DND-41 (cell line): ENCODE results near the gene FIBCD1.

ENCODE experiments used
- ATAC-seq: fragments of 200-7000 bp; cut with Tn5 transposase; 3 replicates; pipeline ENCODE4 v1.9.1; 2021; ENCODE audit warnings: low read depth; ENCODE audit not compliant: insufficient read depth
- DNase-seq: peaks from one replicate; pipeline ENCODE4 v3.0.0-alpha.2; 2020
- H2AFZ ChIP-seq: 2 replicates; pipeline ENCODE4 v1.6.0; 2012; ENCODE audit warnings: low read depth, low read length
- H3K27ac ChIP-seq: 2 replicates; pipeline ENCODE4 v1.5.1; 2012; ENCODE audit warnings: low read length, inconsistent platforms
- H3K27me3 ChIP-seq: fragments of 200-600 bp; sonication (generic); 2 replicates; pipeline ENCODE4 v1.6.0; 2012; ENCODE audit warnings: low read length, mild to moderate bottlenecking, inconsistent platforms; ENCODE audit not compliant: insufficient read depth, poor library complexity
- H3K36me3 ChIP-seq: 2 replicates; pipeline ENCODE4 v1.5.1; 2012; ENCODE audit warnings: low read length, inconsistent platforms; ENCODE audit not compliant: insufficient read depth
- H3K4me1 ChIP-seq: 2 replicates; pipeline ENCODE4 v1.5.1; 2012; ENCODE audit warnings: mild to moderate bottlenecking, low read length; ENCODE audit not compliant: insufficient read depth
- H3K4me2 ChIP-seq: 2 replicates; pipeline ENCODE4 v1.6.0; 2012; ENCODE audit warnings: mild to moderate bottlenecking, moderate library complexity, low read length, inconsistent platforms; ENCODE audit not compliant: insufficient read depth
- H3K4me3 ChIP-seq, 2 experiments: fragments of 200-600 bp in 1 of 2; shearing (Covaris generic) in 1 of 2; 2 replicates each; pipeline ENCODE4 v1.5.1; 2012 to 2016; ENCODE audit warnings: inconsistent platforms in 2 of 2, low read length in 2 of 2, mild to moderate bottlenecking in 2 of 2, low read depth in 1 of 2, moderate library complexity in 1 of 2
- H3K79me2 ChIP-seq: 2 replicates; pipeline ENCODE4 v1.6.0; 2012; ENCODE audit warnings: low read length, inconsistent platforms; ENCODE audit not compliant: insufficient read depth
- H3K9ac ChIP-seq: 2 replicates; pipeline ENCODE4 v1.6.0; 2012; ENCODE audit warnings: low read depth, mild to moderate bottlenecking, inconsistent platforms, low read length, moderate library complexity
- H3K9me3 ChIP-seq: 2 replicates; pipeline ENCODE4 v1.5.1; 2012; ENCODE audit warnings: low read length, moderate library complexity, mild to moderate bottlenecking, inconsistent platforms; ENCODE audit not compliant: insufficient read depth, severe bottlenecking
- H4K20me1 ChIP-seq: 2 replicates; pipeline ENCODE4 v1.6.0; 2012; ENCODE audit warnings: low read length; ENCODE audit not compliant: insufficient read depth
- EZH2 ChIP-seq: IDR thresholded peaks from 3 replicates; pipeline ENCODE4 v1.6.1; 2012; ENCODE audit warnings: borderline replicate concordance, low read depth, mild to moderate bottlenecking, moderate library complexity, low read length, inconsistent platforms; ENCODE audit not compliant: severe bottlenecking
- TF ChIP-seq, protein P1 (sequence below): IDR thresholded peaks from 2 replicates; pipeline ENCODE4 v1.5.1; 2012; ENCODE audit warnings: borderline replicate concordance, low read length, moderate library complexity, mild to moderate bottlenecking; ENCODE audit not compliant: poor library complexity, severe bottlenecking; ENCODE audit errors: extremely low read depth

FIBCD1 gene

DNA sequence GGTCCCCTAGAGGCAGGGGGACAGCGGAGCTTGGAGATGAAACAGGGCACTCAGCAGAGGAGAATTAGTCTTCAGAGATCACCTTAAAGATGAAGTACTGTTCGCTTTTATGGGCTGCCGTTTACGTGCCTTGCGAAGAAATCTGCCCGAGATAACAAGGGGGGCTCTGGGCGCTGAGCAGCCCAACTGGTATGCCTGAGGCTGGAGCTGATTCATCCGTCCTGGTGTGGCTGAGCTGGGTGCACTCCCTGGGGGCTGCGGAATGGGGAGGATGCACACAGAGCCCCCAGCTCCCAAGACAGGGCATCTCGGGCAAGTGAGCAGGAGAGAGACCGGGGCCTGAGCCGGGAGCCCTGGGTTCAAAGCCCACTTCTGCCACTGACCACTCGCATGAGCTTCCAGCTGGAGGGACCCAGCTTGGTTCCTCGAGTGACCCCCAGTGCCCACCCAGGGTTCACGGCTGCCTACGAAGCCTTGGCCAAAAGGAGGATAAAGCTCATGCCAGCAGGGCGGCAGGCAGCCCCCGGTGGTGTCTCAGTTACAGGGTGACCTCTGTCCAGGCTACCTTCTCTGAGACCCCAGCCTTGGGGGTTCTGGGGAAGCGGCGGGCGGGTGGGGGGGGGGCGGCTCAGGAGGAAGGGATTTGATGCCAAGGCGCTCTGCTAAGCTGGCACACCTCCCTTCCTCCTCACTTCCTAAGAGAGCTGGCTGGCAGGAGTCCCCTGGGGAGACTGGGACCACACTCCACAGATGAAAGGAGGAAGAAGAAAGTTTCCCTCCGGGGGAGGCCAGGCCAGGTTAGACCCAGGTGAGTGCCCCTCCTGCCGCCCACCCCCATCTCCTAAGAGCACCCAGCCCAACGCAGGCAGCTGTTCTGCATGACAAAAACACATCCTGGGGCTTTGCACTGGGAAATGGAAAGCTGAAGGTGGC is 5.7 kb downstream of the FIBCD1 start:
- ATAC-seq (no peak), DNase-seq (no peak)
- H2AFZ ChIP-seq: no peak overlapping the region
- H3K9me3 ChIP-seq: no peaks in the 10 kb centered on the region
- TF ChIP-seq, protein P1, sequence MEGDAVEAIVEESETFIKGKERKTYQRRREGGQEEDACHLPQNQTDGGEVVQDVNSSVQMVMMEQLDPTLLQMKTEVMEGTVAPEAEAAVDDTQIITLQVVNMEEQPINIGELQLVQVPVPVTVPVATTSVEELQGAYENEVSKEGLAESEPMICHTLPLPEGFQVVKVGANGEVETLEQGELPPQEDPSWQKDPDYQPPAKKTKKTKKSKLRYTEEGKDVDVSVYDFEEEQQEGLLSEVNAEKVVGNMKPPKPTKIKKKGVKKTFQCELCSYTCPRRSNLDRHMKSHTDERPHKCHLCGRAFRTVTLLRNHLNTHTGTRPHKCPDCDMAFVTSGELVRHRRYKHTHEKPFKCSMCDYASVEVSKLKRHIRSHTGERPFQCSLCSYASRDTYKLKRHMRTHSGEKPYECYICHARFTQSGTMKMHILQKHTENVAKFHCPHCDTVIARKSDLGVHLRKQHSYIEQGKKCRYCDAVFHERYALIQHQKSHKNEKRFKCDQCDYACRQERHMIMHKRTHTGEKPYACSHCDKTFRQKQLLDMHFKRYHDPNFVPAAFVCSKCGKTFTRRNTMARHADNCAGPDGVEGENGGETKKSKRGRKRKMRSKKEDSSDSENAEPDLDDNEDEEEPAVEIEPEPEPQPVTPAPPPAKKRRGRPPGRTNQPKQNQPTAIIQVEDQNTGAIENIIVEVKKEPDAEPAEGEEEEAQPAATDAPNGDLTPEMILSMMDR: no peak
- TF ChIP-seq EZH2: no peak
- no peak overlapping the region for H3K4me2 ChIP-seq
- H3K27me3 ChIP-seq: peaks cover 2% of the 10 kb centered on the region
- no peak overlapping the region for H3K27ac ChIP-seq
- H3K4me3 ChIP-seq: no peak overlapping the region
- no peaks in the 10 kb centered on the region for H3K36me3 ChIP-seq
- no peaks in the 10 kb centered on the region for H3K79me2 ChIP-seq
- H3K4me1 ChIP-seq: no peaks in the 10 kb centered on the region
- no peak overlapping the region for H3K9ac ChIP-seq
- no peaks in the 10 kb centered on the region for H4K20me1 ChIP-seq

- no peak overlapping the region for H3K27ac ChIP-seq
- no peak overlapping the region for H3K9ac ChIP-seq
- no peaks in the 10 kb centered on the region for H3K36me3 ChIP-seq
- H3K9me3 ChIP-seq: no peaks in the 10 kb centered on the region
- no peaks in the 10 kb centered on the region for H3K4me1 ChIP-seq
- H3K27me3 ChIP-seq: peaks cover 2% of the 10 kb centered on the region
- H3K79me2 ChIP-seq: no peaks in the 10 kb centered on the region
- ATAC-seq (no peak), DNase-seq (no peak)
- no peak overlapping the region for H2AFZ ChIP-seq
- H3K4me3 ChIP-seq: no peak overlapping the region
- no peak overlapping the region for H3K4me2 ChIP-seq
- H4K20me1 ChIP-seq: no peaks in the 10 kb centered on the region
- TF ChIP-seq EZH2: no peak
- TF ChIP-seq, protein P1: no peak
These were observed 6.6 kb downstream of the FIBCD1 start for GRCh38 chr9:130932255-130933079.

GRCh38 chr9:130931508-130932254 is 7.4 kb downstream of the FIBCD1 start:
- TF ChIP-seq EZH2: no peak
- TF ChIP-seq, protein P1: no peak
- ATAC-seq (no peak), DNase-seq (no peak)
- Histone ChIP-seq H3K4me1 (no peaks in the 10 kb centered on the region), H3K79me2 (no peaks in the 10 kb centered on the region), H3K27me3 (peaks cover 2% of the 10 kb centered on the region), H3K9ac (no peak overlapping the region), H3K4me2 (no peak overlapping the region), H4K20me1 (no peaks in the 10 kb centered on the region), H3K9me3 (no peaks in the 10 kb centered on the region), H3K27ac (no peak overlapping the region), H3K4me3 (no peak overlapping the region), H3K36me3 (no peaks in the 10 kb centered on the region), H2AFZ (no peak overlapping the region)
